SU-DHL-6 (cell line): ENCODE data around the gene EGLN2.
"Not testable (repeated sequence)": the region's sequence is repeated elsewhere in the genome, so short reads cannot be mapped to it uniquely, and the experiment has no call there.

Experiments
- H2AFZ ChIP-seq: fragments of 200-600 bp; sonication (generic); 2 replicates; pipeline ENCODE4 v1.6.1; 2014; ENCODE audit warnings: low read depth, mild to moderate bottlenecking, moderate library complexity, mixed read lengths, antibody characterized with exemption, low read length; ENCODE audit not compliant: severe bottlenecking
- H3F3A ChIP-seq: fragments of 200-600 bp; shearing (Covaris generic); 2 replicates; pipeline ENCODE4 v1.6.0; 2016; ENCODE audit warnings: antibody characterized with exemption, mild to moderate bottlenecking; ENCODE audit not compliant: insufficient read depth
- H3K27ac ChIP-seq: fragments of 200-600 bp; sonication (generic); 2 replicates; pipeline ENCODE4 v1.5.1; 2016; ENCODE audit warnings: low read depth, mild to moderate bottlenecking, low read length, moderate library complexity, mixed read lengths
- H3K27me3 ChIP-seq: fragments of 200-600 bp; sonication (generic), shearing (Covaris generic); 2 replicates; pipeline ENCODE4 v1.6.0; 2014; ENCODE audit warnings: mild to moderate bottlenecking, low read length
- H3K36me3 ChIP-seq: fragments of 200-600 bp; sonication (generic); 2 replicates; pipeline ENCODE4 v1.6.1; 2014; ENCODE audit warnings: mild to moderate bottlenecking, low read length, mixed read lengths
- H3K4me2 ChIP-seq: fragments of 300-600, 200-600 bp; shearing (Covaris generic), sonication (generic); 2 replicates; pipeline ENCODE4 v1.6.0; 2014; ENCODE audit warnings: low read length, low read depth, mild to moderate bottlenecking; ENCODE audit not compliant: poor library complexity, severe bottlenecking
- H3K4me3 ChIP-seq: fragments of 200-600 bp; sonication (generic); 2 replicates; pipeline ENCODE4 v1.5.1; 2014; ENCODE audit warnings: antibody characterized with exemption, low read length, mild to moderate bottlenecking, mixed read lengths; ENCODE audit not compliant: insufficient read depth, poor library complexity, severe bottlenecking
- H3K79me2 ChIP-seq: fragments of 200-600 bp; sonication (generic); 2 replicates; pipeline ENCODE4 v1.6.1; 2014; ENCODE audit warnings: mild to moderate bottlenecking, low read length, moderate library complexity; ENCODE audit not compliant: insufficient read depth
- H3K9ac ChIP-seq: fragments of 200-600 bp; sonication (generic); 2 replicates; pipeline ENCODE4 v1.7.0; 2014; ENCODE audit warnings: mild to moderate bottlenecking, low read length
- H3K9me2 ChIP-seq: fragments of 200-600 bp; sonication (generic); replicated peaks from 2 replicates; pipeline ENCODE4 v1.6.1; 2014; ENCODE audit warnings: low read length; ENCODE audit not compliant: insufficient read depth
- H3K9me3 ChIP-seq: fragments of 200-600 bp; sonication (generic); 2 replicates; pipeline ENCODE4 v1.6.1; 2014; ENCODE audit warnings: low read length, mixed read lengths; ENCODE audit not compliant: insufficient read depth
- H4K20me1 ChIP-seq: fragments of 200-600 bp; sonication (generic); 2 replicates; pipeline ENCODE4 v1.6.1; 2014; ENCODE audit warnings: low read depth, mild to moderate bottlenecking, antibody characterized with exemption, low read length, moderate library complexity, mixed read lengths
- CTCF ChIP-seq: fragments of 200-600 bp; sonication (generic); IDR thresholded peaks from one replicate; pipeline ENCODE4 v1.5.1; 2017; ENCODE audit warnings: antibody characterized with exemption, mild to moderate bottlenecking, low read length, moderate library complexity; ENCODE audit not compliant: insufficient read depth, poor library complexity, severe bottlenecking
- EZH2phosphoT487 ChIP-seq: fragments of 200-600 bp; sonication (generic), shearing (Covaris generic); conservative IDR thresholded peaks from 2 replicates; pipeline ENCODE4 v1.6.1; 2018; ENCODE audit warnings: mild to moderate bottlenecking, antibody characterized with exemption, low read length, moderate library complexity, mixed read lengths

EGLN2 gene

GRCh38 chr19:40810160-40810559 lies 11.2 kb downstream of the EGLN2 start:
- Histone ChIP-seq H3K79me2 (peaks cover 16% of the 10 kb centered on the region; the same call in 1 of the 2 replicates), H3K9me3 (no peaks in the 10 kb centered on the region), H3K9ac (no peak overlapping the region), H3F3A (no peaks in the 10 kb centered on the region), H3K9me2 (no peaks in the 10 kb centered on the region), H3K27ac (no peak overlapping the region), H2AFZ (no peak overlapping the region), H3K4me2 (no peak overlapping the region), H4K20me1 (no peaks in the 10 kb centered on the region), H3K36me3 (no peaks in the 10 kb centered on the region), H3K27me3 (no peaks in the 10 kb centered on the region), H3K4me3 (no peak overlapping the region)
- TF ChIP-seq EZH2phosphoT487 (no peak), CTCF (no peak)

- Histone ChIP-seq H3K79me2 (peaks cover 15% of the 10 kb centered on the region; the same call in 1 of the 2 replicates), H3K4me3 (peak overlapping the region; percentile 33), H3K4me2 (peak overlapping the region; percentile 48)
- not testable (repeated sequence) for H3K9me3 ChIP-seq, H3K27ac ChIP-seq, H3F3A ChIP-seq, H3K9ac ChIP-seq, H3K36me3 ChIP-seq, H3K9me2 ChIP-seq, H4K20me1 ChIP-seq, H3K27me3 ChIP-seq, H2AFZ ChIP-seq
Observed at GRCh38 chr19:40810649-40811408, 11.8 kb downstream of the EGLN2 start.

GRCh38 chr19:40811478-40812341 lies 12.7 kb downstream of the EGLN2 start:
- Histone ChIP-seq H3K9ac (no peak overlapping the region), H3K27me3 (no peaks in the 10 kb centered on the region), H3K9me2 (no peaks in the 10 kb centered on the region), H4K20me1 (no peaks in the 10 kb centered on the region), H3K79me2 (0 out of 2 replicates have a peak, but pooled peaks cover 7% of the 10 kb centered on the region), H3K27ac (no peak overlapping the region), H3K4me3 (no peak overlapping the region), H2AFZ (no peak overlapping the region), H3F3A (no peaks in the 10 kb centered on the region), H3K4me2 (peak overlapping the region; percentile 48), H3K9me3 (no peaks in the 10 kb centered on the region), H3K36me3 (no peaks in the 10 kb centered on the region)
- TF ChIP-seq CTCF (no peak), EZH2phosphoT487 (no peak)

- H4K20me1 ChIP-seq, H3K27ac ChIP-seq, H2AFZ ChIP-seq, H3F3A ChIP-seq, H3K4me2 ChIP-seq, H3K4me3 ChIP-seq, H3K27me3 ChIP-seq, H3K9me3 ChIP-seq, H3K36me3 ChIP-seq, H3K9ac ChIP-seq, H3K9me2 ChIP-seq, H3K79me2 ChIP-seq: not testable (repeated sequence)
Observed at GRCh38 chr19:40812571-40812970, 13.6 kb downstream of the EGLN2 start.
